GM21360 (cell line): Measurements from ENCODE around the gene GOLGA6D.
"Not testable (repeated sequence)": the region's sequence is repeated elsewhere in the genome, so short reads cannot be mapped to it uniquely, and the experiment has no call there.

Experiments used
- ATAC-seq: cut with Tn5 transposase; IDR thresholded peaks from one replicate; pipeline ENCODE4 v1.9.1; 2021; ENCODE audit warnings: mild to moderate bottlenecking, moderate library complexity; ENCODE audit not compliant: unreplicated experiment

Gene GOLGA6D

DNA sequence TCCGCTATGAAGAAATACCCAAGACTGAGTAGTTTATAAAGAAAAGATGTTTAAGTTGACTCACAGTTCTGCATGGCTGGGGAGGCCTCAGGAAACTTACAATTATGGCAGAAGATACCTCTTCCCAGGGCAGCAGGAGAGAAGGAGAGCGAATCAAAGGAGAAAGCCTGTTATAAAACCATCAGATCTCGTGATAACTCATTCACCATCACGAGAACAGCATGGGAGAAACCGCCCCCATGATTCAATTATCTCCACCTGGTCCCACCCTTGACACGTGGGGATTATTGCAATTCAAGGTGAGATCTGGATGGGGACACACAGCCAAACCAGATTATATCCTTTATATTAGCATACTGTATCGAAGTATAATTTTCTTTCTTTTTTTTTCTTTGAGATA lies 49.5 kb downstream of the GOLGA6D start:
- ATAC-seq = not testable (repeated sequence)

DNA sequence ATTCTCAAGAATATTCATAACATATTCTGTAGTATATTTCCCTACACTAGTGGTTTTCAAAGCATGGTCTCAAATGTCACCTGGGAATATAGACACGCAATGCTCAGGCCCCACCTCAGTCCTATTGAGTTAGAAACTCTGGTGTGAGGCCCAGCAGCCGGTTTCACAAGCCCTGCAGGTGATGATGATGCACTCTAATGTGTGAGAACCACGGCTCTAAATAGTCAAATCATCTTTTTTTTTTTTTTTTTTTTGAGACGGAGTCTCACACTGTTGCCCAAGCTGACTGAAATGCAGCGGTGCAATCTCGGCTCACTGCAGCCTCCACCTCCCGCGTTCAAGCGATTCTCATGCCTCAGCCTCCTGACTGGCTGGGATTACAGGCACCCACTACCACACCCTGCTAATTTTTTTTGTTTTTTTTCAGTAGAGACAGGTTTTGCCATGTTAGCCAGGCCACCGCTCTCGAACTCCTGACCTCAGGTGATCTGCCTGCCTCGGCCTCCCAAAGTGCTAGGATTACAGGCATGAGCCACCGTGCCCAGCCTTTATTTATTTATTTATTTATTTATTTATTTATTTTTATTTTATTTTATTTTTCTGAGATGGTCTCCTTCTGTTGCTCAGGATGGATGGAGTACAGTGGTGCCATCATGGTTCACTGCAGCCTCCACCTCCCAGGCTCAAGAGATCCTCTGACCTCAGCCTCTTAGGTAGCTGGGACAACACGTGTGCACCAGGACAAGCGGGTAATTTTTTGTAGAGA lies 51.2 kb downstream of the GOLGA6D start:
- ATAC-seq = not testable (repeated sequence)

DNA sequence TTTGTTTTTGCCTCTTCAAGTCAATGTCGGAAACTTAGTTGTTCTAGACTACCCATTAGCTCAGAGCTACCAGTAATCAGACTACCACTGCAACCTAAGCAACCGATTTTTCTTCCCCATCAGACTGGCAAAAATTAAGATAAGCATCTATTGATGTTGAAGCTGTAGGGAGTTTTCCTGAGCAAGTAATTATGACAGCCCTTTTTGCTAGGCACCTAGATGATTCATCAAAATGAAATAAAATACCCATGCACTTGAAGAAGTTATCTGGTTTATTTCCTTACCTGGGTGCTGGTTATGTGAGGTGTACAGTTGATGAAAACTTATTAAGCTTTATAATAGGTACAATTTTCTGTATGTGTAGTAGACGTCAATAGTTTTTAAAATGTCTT lies 52.7 kb downstream of the GOLGA6D start:
- ATAC-seq = no peak

DNA sequence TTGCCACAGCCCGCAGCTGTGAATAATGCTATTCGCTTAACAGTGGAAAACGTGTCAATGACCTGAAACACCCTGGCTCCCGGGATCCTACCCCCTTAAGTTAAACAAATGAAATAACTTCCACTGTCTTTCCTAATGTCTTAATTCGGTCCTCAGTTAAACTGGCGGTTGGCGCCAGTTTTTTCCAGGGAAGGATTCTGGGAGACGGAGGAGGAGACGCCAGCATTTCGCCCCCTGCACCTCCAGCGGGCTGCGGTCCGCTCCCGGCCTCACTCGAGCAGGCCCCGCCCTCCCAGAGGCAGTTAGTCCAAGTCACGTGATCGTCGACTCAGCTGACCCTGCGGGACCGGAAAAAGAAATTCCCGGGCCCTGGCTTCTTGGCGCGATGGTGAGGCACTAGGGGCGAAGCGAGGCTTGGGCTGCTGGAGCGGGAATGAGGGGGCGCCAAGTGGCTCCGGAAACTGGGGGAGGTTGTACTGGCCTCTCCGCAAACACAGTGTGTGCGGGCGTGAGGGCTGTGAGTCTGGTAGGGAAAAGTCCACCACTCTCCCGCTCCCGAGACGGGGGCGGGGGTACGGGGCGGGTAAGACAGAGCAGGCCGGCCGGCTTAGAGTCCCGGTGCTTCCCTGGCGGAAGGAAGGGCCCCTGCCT lies 53.2 kb downstream of the GOLGA6D start, which contains the start of gene COMMD4:
Gene COMMD4 (plus strand): TSS at position 359 of the 651 bp plus-strand sequence. CDS start 27 bp downstream, at position 386.
- ATAC-seq = no peak

DNA sequence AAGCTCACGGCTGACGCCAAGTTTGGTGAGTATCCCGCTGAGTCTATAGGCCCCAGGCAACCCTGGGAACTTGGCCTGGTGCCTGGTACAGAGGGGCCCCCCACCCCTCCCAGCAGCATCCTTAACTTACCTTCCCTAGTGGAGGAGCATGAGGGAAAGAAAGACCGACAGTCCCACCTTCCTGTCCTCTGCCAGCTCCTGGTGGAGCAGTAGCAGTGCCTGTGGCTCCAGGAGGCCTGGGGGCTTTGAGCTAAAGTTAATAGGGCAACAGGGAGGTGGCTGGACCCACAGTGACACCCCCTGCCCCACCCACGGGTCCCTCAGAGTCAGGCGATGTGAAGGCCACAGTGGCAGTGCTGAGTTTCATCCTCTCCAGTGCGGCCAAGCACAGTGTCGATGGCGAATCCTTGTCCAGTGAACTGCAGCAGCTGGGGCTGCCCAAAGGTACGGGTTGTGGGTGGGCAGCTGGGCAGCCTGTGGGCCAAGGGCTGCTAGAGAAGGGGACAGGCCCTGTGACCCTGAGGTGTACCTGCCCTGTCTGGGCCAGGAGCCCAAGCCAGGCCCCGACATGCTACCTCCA lies 56.1 kb downstream of the GOLGA6D start:
- no peak for ATAC-seq

DNA sequence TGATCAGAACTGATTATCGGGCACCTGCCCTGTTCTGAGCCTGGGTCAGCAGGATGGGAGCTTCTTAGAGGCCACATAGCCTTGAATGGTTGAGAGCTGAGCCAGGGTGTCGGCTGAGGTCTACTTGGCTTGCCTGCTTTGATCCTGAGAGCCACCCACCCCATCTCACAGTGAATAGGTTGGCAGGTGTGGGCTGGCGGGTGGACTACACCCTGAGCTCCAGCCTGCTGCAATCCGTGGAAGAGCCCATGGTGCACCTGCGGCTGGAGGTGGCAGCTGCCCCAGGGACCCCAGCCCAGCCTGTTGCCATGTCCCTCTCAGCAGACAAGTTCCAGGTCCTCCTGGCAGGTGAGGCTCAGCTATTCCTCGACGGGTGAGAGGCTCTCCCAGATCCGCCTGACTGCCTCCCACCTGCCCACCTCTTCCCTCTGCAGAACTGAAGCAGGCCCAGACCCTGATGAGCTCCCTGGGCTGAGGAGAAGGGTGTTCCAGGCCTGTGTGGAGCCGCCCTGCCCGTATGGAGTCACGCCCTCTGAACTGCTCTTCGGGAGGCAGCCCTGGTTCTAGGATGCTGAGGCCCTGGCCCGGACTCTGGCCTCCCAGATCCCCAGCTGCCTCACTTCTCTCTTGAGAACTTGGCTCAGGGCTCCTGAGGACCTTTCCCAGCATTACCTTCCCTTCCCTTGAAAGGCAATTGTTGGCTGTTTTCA lies 57.1 kb downstream of the GOLGA6D start:
- ATAC-seq = no peak

DNA sequence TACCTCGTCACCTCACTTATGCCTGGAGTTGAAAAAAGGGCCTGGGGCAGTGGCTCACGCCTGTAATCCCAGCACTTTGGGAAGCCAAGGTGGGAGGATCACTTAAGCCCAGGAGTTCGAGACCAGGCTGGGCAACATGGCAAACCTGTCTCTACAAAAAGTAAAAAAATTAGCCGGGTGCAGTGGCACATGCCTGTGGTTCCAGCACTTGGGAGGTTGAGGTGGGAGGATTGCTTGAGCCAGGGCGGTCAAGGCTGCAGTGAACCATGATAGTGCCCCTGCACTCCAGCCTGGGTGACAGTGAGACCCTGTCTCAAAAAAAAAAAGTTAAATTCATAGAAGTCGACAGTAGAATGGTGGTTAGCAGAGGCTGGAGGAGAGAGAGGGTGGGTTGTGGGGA lies 59.6 kb downstream of the GOLGA6D start:
- ATAC-seq = no peak

DNA sequence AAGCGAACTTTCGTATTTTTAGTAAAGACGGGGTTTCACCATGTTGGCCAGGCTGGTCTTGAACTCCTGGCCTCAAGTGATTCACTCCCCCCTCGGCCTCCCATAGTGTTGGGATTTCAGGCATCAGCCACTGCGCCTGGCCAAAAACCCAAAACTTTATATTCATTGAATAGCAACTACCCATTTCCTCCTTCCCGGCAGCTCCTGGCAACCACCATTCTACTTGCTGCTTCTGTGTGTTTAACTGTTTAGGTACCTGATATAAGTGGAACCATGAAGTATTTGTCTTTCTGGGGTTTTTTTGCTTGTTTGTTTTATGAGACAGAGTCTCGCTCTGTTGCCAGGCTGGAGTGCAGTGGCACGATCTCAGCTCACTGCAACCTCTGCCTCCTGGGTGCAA lies 61.3 kb downstream of the GOLGA6D start:
- ATAC-seq = not testable (repeated sequence)
